ENCODE data around the gene PRDM5. TPM values are rescaled to one million over a fixed set of nuclear protein-coding genes. Genes with fewer than 3 reads are reported as not detected.

Gene PRDM5
- total and polyA plus RNA-seq, 2 donors (not counting 3 experiments of a cell fraction or from before 2014, with no cell fraction given): 2.2 to 8.1 TPM

- no peak for FAIRE-seq
- TF ChIP-seq FOS (IDR thresholded peaks at IDR 0.05; ENCODE audit: borderline replicate concordance, insufficient read depth, low read length) (no peak), EZH2 (IDR thresholded peaks at IDR 0.05; ENCODE audit: borderline replicate concordance, low read depth, low read length, severe bottlenecking) (no peak), GATA2 (IDR thresholded peaks at IDR 0.05; ENCODE audit: insufficient read depth, insufficient read length, low read depth, low read length) (no peak), POLR2A (IDR thresholded peaks at IDR 0.05; ENCODE audit: low read depth, low read length) (no peak), MAX (IDR thresholded peaks at IDR 0.05; ENCODE audit: insufficient read depth, insufficient read length) (no peak), JUN (IDR thresholded peaks at IDR 0.05; ENCODE audit: borderline replicate concordance, insufficient read depth, insufficient read length, low read depth) (no peak), POLR2AphosphoS5 (IDR thresholded peaks at IDR 0.05; ENCODE audit: insufficient read depth, low read depth, low read length) (no peak), MYC (IDR thresholded peaks at IDR 0.05; ENCODE audit: low read depth, low read length) (no peak), CTCF (IDR thresholded peaks at IDR 0.05; ENCODE audit: extremely low read depth in 1 of 2, insufficient read depth in 1 of 2, low read depth in 1 of 2, low read length in 2 of 2) (no peak)
- intact Hi-C loops (cut with micrococcal nuclease): no loop called here
Measured at GRCh38 chr4:120699354-120699753, 223.2 kb downstream of the PRDM5 start.

More at GRCh38 chr4:120699354-120699753, 223.2 kb downstream of the PRDM5 start:
- H3K9me3 ChIP-seq (replicated peaks; ENCODE audit: control insufficient read depth, insufficient read depth, low read length): no peaks in the 10 kb centered on the region
- ChIA-PET CTCF (no interaction called here), POLR2A (no interaction called here)
- H3K4me2 ChIP-seq (ENCODE audit: insufficient read depth, low read length): no peak overlapping the region
- H3K9me1 ChIP-seq (replicated peaks; ENCODE audit: control insufficient read depth, extremely low read depth, insufficient read depth, low read length): no peaks in the 10 kb centered on the region
- BruUV-seq (replicated peaks): no TSS peak
- no peak overlapping the region for H3K9ac ChIP-seq (replicated peaks; ENCODE audit: extremely low read depth, insufficient read depth, low read length)
- dilution Hi-C loops (cut with MboI; ENCODE audit: extremely low pct_ligation_motif_present, low sequenced_read_pairs): no loop called here
- no peak overlapping the region for H3K4me3 ChIP-seq (replicated peaks in 1 of 3; ENCODE audit: insufficient read depth in 1 of 3, low read depth in 1 of 3, low read length in 3 of 3)
- H3K79me2 ChIP-seq (ENCODE audit: control insufficient read depth, insufficient read depth, low read length): no peaks in the 10 kb centered on the region
- no peaks in the 10 kb centered on the region for H4K20me1 ChIP-seq (replicated peaks; ENCODE audit: control insufficient read depth, extremely low read depth, insufficient read depth, low read length)
- DNase-seq (ENCODE audit: low read depth, low spot score): no peak
- no peaks in the 10 kb centered on the region for H3K4me1 ChIP-seq (ENCODE audit: control insufficient read depth, extremely low read depth, insufficient read depth, low read length)
- H3K27me3 ChIP-seq (ENCODE audit: control insufficient read depth in 2 of 2, insufficient read depth in 2 of 2, low read length in 2 of 2): no peaks in the 10 kb centered on the region
- H3K36me3 ChIP-seq (ENCODE audit: control insufficient read depth in 2 of 2, extremely low read depth in 1 of 2, insufficient read depth in 2 of 2, low read length in 2 of 2): no peaks in the 10 kb centered on the region
- H3K27ac ChIP-seq (ENCODE audit: insufficient read depth, low read depth, low read length): no peak overlapping the region
- no peak overlapping the region for H2AFZ ChIP-seq (ENCODE audit: low read depth, low read length)

All from endothelial cell of umbilical vein (primary cell).